ENCODE data around the gene RAD54L.

Gene RAD54L

DNA sequence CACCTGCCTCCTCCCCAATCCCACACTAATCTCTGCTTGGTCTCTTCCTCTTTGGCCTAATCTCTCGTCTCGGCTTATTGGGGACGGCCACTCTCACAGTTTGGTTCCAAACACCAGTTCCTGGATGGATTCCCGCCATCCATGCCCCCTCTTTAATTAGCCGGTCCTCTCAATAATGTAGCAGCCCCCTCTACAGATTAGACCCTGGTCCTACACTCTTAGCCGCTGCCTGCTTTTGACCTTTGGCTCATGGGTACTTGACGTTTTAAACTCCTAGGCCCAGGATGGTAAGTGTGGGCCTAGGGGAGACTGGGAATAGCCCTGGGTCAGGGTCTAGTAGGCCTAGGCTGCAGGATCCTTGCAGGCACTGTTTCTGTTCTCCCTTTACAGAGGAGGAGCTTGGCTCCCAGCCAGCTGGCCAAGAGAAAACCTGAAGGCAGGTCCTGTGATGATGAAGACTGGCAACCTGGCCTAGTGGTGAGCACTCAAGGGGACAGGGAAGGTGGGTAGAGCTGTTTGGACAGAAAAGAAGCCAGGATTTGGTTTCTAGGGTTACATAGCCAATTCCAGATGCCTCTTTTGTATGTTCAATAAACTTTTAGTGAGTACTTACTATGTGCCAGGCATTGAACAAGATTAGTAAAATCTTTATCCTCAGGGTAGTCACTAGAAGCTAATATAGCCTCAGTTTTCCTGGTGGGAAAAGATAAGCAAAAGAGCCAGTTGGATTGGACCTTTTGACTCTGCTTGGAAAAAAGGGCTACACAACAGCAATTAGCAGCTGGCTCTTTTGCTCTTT, 758 bp downstream of the RAD54L start:
- in situ Hi-C loops (cut with HindIII; ENCODE audit: low sequenced_read_pairs): no loop called here
- H3K4me3 ChIP-seq (ENCODE audit: low read depth, low read length): peak overlapping the region; percentile 67
- DNase-seq (ENCODE audit: low read depth, low spot score): no peak
- TF ChIP-seq, protein P1, sequence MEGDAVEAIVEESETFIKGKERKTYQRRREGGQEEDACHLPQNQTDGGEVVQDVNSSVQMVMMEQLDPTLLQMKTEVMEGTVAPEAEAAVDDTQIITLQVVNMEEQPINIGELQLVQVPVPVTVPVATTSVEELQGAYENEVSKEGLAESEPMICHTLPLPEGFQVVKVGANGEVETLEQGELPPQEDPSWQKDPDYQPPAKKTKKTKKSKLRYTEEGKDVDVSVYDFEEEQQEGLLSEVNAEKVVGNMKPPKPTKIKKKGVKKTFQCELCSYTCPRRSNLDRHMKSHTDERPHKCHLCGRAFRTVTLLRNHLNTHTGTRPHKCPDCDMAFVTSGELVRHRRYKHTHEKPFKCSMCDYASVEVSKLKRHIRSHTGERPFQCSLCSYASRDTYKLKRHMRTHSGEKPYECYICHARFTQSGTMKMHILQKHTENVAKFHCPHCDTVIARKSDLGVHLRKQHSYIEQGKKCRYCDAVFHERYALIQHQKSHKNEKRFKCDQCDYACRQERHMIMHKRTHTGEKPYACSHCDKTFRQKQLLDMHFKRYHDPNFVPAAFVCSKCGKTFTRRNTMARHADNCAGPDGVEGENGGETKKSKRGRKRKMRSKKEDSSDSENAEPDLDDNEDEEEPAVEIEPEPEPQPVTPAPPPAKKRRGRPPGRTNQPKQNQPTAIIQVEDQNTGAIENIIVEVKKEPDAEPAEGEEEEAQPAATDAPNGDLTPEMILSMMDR (IDR thresholded peaks at IDR 0.05; ENCODE audit: low read depth, low read length): peak; percentile 10

DNA sequence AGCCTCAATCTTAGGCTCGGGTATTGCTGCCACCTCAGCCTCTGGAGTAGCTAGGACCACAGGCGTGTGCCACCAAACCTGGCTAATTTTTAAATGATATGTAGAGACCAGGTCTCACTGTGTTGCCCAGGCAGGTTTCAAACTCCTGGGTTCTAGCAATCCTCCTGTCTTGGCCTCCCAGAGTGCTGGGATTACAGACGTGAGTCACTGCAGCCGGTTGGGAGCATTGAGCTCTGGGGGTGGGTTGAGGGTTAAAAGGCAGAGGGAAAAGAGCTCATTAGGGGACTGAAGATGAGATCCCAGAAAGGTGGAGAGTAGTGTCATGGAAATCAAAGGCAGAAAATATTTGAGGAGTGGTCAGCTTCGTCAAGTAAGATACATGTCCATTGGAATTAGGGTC, 7.1 kb downstream of the RAD54L start:
- H3K4me3 ChIP-seq (ENCODE audit: low read depth, low read length): no peak overlapping the region
- no peak for DNase-seq (ENCODE audit: low read depth, low spot score)
- in situ Hi-C loops (cut with HindIII; ENCODE audit: low sequenced_read_pairs): no loop called here
- TF ChIP-seq, protein P1 (IDR thresholded peaks at IDR 0.05; ENCODE audit: low read depth, low read length): no peak

DNA sequence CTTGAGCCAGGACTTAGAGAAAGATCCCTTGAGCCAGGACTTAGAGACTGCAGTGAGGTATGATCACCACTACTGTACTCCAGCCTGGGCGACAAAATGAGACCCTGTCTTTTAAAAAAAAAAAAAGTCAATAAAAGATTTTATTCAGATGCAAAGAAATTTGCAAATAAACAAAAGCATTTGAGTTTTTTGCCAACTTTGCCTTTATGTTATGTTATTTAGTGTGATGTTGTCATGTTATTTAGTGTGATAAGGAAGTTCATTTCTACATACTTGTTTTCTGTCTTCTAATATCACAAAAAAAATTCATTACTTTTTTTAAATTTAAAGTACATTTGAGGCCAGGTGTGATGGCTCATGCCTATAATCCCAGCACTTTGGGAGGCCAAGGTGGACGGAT, 9.0 kb downstream of the RAD54L start:
- in situ Hi-C loops (cut with HindIII; ENCODE audit: low sequenced_read_pairs): no loop called here
- H3K4me3 ChIP-seq (ENCODE audit: low read depth, low read length): no peak overlapping the region
- no peak for DNase-seq (ENCODE audit: low read depth, low spot score)
- TF ChIP-seq, protein P1 (IDR thresholded peaks at IDR 0.05; ENCODE audit: low read depth, low read length): no peak

DNA sequence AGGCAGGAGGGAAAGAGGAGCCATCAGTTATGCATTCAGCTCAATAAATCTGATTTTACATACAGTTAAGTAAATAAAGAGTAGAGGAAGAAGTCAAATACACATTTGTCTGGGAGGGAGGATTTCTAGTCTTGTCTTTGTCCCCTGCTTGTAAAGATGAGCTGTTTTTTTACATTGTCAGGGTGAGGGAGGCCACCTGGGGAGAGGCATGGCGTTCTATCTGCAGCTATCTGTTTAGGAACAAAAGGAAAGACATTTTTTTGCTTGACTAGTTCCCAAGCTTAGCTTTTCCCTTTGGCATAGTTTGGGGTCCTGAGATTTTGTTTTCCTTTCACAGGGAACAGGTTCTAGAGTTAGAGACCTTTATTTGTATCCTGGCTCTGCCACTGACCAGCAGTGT, 14.9 kb downstream of the RAD54L start:
- H3K4me3 ChIP-seq (ENCODE audit: low read depth, low read length): no peak overlapping the region
- no peak for DNase-seq (ENCODE audit: low read depth, low spot score)
- TF ChIP-seq, protein P1 (IDR thresholded peaks at IDR 0.05; ENCODE audit: low read depth, low read length): no peak
- in situ Hi-C loops (cut with HindIII; ENCODE audit: low sequenced_read_pairs): no loop called here

DNA sequence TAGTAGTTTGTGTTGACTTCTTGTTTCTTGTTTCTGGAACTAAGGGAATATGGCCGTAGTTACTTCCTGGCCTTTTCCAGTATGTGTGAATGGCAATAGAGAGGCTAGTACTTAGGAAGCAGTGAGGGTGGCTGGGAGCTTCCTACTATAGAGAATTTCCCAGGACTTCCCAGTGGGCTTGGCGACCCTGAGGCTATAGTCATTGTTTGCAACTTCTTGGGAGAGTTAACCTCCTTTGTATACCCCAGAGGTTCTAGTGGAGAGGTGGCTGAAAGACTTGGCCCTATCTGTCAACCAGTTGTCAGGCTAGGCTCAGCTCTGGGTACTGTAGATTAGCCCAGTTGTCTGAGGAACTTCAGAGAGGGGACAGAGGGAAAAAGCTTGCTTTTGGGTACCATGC, 15.6 kb downstream of the RAD54L start:
- no peak for DNase-seq (ENCODE audit: low read depth, low spot score)
- in situ Hi-C loops (cut with HindIII; ENCODE audit: low sequenced_read_pairs): no loop called here
- H3K4me3 ChIP-seq (ENCODE audit: low read depth, low read length): no peak overlapping the region
- TF ChIP-seq, protein P1 (IDR thresholded peaks at IDR 0.05; ENCODE audit: low read depth, low read length): no peak

DNA sequence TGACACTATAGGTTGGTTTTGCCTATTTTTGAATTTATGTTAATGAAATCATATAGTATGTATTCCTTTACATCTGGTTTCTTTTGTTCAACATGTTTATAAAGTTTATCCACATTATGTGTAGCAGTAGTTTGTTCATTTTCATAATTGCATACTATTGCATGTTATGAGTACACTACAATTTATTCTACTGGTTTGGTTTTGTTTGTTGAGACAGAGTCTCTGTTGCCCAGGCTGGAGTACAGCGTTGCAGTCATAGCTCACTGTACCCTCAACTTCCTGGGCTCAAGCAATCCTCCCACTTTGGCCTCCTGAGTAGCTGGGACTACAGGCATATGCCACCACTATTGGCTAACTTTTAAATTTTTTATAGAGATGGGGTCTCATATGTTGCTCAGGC, 21.0 kb downstream of the RAD54L start:
- H3K4me3 ChIP-seq (ENCODE audit: low read depth, low read length): no peak overlapping the region
- TF ChIP-seq, protein P1 (IDR thresholded peaks at IDR 0.05; ENCODE audit: low read depth, low read length): no peak
- in situ Hi-C loops (cut with HindIII; ENCODE audit: low sequenced_read_pairs): no loop called here
- no peak for DNase-seq (ENCODE audit: low read depth, low spot score)
